Rectal smooth muscle tissue (tissue), 1 donor: ENCODE results near the gene CHD2.

Experiments used
- H3K27ac ChIP-seq: one replicate; pipeline ENCODE4 v1.7.0; 2013; ENCODE audit warnings: low read depth, low read length, inconsistent platforms
- H3K27me3 ChIP-seq: one replicate; pipeline ENCODE4 v1.7.0; 2013; ENCODE audit warnings: low read length; ENCODE audit not compliant: control insufficient read depth, insufficient read depth
- H3K36me3 ChIP-seq: one replicate; pipeline ENCODE4 v1.7.0; 2013; ENCODE audit warnings: low read length; ENCODE audit not compliant: control insufficient read depth, insufficient read depth
- H3K4me1 ChIP-seq: one replicate; pipeline ENCODE4 v1.7.0; 2013; ENCODE audit warnings: low read length; ENCODE audit not compliant: control insufficient read depth, insufficient read depth
- H3K4me3 ChIP-seq: one replicate; pipeline ENCODE4 v1.7.0; 2013; ENCODE audit warnings: low read length
- H3K9ac ChIP-seq: one replicate; pipeline ENCODE4 v1.7.0; 2013; ENCODE audit warnings: low read length

Gene CHD2

DNA sequence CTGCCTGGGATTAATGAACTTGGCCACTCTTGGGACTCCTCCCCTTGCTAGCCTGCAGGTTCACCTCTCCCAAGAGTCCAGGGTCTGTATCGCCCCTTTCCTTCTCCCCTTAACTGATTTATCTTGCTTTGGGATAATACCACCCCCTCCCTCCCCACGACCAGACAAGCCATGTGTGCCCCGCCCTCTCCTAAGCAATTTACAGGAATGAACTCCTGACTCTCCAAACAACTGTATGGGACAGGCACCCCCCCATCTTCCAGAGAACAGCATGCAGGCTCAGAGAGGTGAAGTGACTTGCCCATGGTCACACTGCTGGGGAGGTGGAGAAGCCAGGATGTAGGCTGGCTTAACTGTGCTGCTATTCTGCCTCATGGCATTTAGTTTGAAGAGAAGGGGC, 142.1 kb downstream of the CHD2 start:
- no peaks in the 10 kb centered on the region for H3K27me3 ChIP-seq
- peaks cover 14% of the 10 kb centered on the region for H3K4me1 ChIP-seq
- H3K9ac ChIP-seq, result no peak overlapping the region
- H3K36me3 ChIP-seq, result peaks cover 16% of the 10 kb centered on the region
- no peak overlapping the region for H3K27ac ChIP-seq
- no peak overlapping the region for H3K4me3 ChIP-seq

DNA sequence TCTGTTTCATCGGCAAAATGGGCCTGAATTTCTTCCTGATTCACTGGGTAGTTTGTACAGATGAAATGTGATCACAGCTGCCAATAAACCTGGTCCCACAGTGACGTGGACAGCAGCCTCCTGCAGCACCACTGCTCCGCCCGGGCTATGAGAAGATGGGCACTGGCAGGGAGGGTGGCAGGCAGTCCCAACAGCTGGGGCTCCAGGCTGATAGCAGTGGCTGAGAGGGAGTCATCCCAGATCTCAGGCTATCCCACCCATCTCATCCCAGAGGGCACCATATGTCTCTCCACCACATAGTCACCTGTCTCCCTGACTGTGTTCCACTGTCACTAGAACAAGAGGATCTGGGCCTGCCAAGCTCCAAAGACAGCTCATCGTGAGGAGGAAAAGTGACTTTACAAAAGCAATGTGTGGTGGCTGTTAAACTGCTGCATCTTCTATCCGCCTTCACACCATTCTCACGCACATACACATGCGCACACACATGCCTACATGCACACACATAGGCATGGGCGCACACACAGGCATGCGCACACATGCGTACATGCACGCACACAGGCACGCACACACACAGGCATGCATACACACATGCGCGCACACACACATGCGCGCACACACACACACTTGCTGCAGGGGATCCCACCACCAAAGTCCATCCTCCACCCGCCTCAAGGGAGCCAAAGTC, 142.7 kb downstream of the CHD2 start:
- H3K4me1 ChIP-seq, result peaks cover 9% of the 10 kb centered on the region
- no peak overlapping the region for H3K9ac ChIP-seq
- peaks cover 18% of the 10 kb centered on the region for H3K36me3 ChIP-seq
- H3K27ac ChIP-seq, result peak overlapping the region; percentile 6
- no peaks in the 10 kb centered on the region for H3K27me3 ChIP-seq
- H3K4me3 ChIP-seq, result no peak overlapping the region

DNA sequence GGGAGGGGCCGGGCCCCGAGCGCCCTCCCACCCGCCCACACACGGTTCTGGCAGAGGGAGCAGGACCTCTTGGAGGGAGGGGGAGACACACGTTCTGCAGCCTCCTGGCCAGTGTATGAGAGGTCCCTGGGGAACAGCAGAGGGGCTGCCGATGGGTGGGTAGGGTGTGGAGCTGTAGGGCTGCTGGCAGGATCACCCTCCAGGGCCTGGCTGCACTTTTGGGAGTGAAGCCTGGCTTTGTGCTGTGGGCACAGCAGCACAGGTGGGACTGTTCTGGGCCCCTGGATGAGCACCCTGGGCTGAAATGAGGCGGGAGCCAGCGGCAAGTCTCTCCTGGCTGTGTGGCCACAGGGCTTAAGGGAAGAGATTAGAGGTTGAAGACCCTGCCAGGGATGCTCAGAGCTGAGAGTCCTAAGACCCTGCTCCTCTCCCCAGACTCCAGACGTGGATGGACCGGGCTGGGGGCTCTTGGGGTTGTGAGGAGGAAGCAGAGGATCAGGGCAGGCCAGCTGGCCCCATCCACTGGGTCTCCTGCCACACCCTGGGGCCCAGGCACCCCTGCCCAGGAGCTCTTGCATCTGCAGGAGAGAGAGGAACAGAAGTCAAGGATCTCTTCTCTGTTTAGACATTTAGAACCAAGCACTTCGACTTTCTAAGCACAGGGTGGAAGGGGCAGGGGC, 143.6 kb downstream of the CHD2 start:
- Histone ChIP-seq H3K4me1 (peaks cover 10% of the 10 kb centered on the region), H3K27me3 (no peaks in the 10 kb centered on the region), H3K36me3 (peaks cover 18% of the 10 kb centered on the region)

DNA sequence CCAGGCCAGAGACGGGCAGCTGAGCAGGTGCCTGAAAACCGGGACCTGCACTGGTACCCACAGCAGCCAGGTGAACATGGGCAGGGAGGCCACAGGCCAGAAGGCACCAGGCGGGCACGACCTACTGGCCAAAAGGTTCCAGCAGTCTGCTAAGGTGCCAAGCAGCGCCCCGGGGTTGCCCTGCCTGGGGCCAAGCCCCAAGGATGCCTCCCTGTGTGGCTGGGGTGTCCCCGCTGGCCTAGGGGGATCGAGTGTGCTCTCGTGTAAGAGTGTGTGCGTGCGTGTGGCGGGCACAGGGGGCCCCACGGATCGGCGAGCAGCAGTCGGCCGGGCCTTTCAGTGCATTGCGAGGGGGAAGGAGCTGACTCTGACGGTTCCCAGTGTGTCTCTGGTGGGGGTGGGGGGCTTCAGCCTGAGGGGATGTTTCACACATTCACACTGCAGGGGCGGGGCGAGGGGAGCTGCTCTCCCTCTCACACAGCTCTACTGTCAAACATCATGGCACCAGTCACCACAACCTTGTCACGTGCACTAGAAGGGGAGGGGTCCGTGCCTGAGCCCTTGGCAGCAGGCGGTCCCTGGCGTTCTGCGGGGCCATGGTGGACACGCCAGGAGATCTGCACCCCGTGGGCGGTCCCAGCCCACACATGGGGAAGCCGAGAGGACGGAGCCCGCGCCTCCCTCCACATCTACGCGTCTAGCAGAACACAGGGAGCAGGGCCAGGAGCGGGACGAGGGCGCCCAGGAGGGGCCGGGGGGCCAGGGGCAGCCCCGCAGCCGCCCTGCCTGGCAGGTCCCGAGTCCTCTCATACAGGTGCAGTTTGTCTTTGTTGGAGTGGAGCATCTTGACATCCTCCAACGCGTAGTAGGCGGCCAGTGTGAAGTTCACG, 144.4 kb downstream of the CHD2 start:
- peak overlapping the region; percentile 42 for H3K27ac ChIP-seq
- peaks cover 18% of the 10 kb centered on the region for H3K36me3 ChIP-seq
- H3K27me3 ChIP-seq, result no peaks in the 10 kb centered on the region
- no peak overlapping the region for H3K9ac ChIP-seq
- peaks cover 14% of the 10 kb centered on the region for H3K4me1 ChIP-seq
- H3K4me3 ChIP-seq, result no peak overlapping the region

More for the DNA sequence above, 143.6 kb downstream of the CHD2 start:
- Histone ChIP-seq H3K27ac (peak overlapping the region; percentile 2), H3K9ac (no peak overlapping the region), H3K4me3 (no peak overlapping the region)

DNA sequence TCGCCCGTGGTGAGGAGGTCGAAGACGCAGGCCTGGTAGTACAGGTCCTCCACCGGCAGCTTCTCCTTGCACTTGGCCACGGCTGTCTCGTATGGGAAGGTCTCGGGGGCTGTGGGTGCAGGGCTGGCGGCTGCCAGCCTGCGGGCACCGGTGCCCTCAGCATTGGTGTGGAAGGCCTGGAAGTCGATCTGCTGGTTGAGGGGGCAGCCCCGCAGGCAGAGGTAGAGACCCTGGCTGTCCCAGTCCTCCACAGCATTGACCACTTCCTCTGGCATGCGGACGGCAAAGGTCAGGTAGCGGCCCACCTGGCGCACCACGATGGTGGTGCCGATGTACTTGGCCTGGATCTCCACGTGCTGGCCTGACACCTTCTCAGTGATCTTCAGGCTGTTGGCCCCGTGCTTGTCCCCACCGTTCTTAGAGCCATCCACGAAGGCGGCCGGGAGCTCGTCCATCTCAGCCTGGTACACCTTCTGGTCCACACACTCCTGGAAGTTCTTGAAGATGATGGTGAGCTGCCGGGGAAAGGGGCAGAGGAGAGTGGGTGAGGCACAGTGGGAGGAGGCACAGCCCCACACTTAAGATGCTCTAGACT, 145.2 kb downstream of the CHD2 start:
- H3K4me1 ChIP-seq, result peaks cover 19% of the 10 kb centered on the region
- peaks cover 24% of the 10 kb centered on the region for H3K36me3 ChIP-seq
- H3K9ac ChIP-seq, result no peak overlapping the region
- H3K27me3 ChIP-seq, result no peaks in the 10 kb centered on the region
- H3K4me3 ChIP-seq, result no peak overlapping the region
- peak overlapping the region; percentile 42 for H3K27ac ChIP-seq

DNA sequence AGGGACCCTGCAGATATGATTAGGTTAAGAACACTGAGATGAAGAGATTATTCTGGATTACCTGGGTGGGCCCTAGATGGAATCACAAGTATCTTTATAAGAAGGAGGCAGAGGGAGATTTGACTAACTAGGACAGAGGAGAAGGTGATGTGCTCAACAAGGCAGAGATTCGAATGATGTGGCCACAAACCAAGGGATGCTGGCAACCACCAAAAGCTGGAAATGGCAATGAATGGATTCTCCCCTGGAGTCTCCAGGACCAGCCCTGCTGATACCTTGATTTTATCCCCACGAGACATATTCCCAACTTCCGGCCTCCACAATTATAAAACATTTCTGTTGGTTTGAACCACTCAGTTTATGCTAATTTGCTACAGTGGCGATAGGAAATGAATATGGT, 146.0 kb downstream of the CHD2 start:
- Histone ChIP-seq H3K4me1 (peaks cover 22% of the 10 kb centered on the region), H3K27ac (no peak overlapping the region), H3K27me3 (no peaks in the 10 kb centered on the region), H3K9ac (no peak overlapping the region), H3K4me3 (no peak overlapping the region), H3K36me3 (peaks cover 26% of the 10 kb centered on the region)

DNA sequence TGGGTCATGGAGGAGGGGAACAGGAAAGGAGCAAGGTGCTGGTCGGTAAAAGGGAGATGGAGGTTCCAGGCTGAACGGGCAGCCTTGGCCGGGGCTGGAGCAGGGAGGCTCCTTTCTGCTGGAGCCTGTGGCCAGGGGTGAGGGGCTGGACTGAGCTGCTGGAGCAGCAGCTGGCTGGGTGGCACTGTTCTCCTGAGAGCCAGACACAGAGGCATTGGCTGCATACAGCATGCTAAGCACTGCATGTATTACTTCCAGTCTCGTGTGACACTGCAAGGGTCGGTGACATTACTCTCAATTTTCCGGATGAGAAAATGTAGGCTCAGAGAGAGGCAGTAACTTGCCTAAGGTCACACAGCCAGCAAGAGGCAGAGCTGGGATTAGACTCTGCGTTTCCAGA, 146.6 kb downstream of the CHD2 start:
- peaks cover 32% of the 10 kb centered on the region for H3K36me3 ChIP-seq
- no peak overlapping the region for H3K27ac ChIP-seq
- no peaks in the 10 kb centered on the region for H3K27me3 ChIP-seq
- peaks cover 22% of the 10 kb centered on the region for H3K4me1 ChIP-seq
- no peak overlapping the region for H3K4me3 ChIP-seq
- H3K9ac ChIP-seq, result no peak overlapping the region

DNA sequence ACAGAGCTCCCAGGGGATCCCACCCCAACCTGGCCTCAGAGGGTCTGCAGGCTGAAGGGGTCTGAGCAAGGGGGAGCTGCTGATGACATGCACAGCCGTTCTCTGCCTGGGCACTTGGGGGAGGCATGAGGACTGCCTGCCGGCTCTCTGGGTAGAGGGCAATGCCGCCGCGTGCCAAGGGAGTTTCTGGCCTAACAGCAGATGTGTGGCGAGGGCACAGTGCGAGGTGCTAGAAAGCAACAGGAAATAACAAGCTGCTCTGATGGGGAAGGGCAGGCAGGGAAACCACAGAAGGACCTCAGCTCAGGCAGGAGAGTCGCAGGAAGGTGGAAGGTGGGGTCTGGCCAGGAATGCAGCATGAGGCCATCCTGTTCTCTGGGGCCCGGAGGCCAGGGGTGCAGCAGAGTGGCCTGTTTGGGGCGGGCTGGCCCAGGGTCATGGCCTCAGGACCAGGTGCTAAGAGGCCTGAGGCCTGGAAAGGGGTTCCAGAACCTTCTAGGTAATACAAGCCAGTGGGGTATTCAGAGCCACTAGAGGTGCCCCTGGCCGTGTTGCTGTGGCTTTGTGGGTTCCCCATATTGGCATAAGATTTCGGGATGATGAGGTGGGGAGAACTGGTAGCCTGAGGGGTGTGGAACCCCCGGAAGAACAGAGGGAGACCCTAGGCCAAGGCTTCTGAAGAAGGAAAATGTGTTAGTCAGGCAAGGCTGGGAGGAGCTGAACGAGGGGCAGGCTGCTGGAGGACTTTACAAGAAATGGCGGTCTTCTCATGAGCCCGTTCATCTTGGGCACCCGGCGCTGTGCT, 147.7 kb downstream of the CHD2 start:
- Histone ChIP-seq H3K27me3 (no peaks in the 10 kb centered on the region), H3K27ac (no peak overlapping the region), H3K4me3 (no peak overlapping the region), H3K9ac (no peak overlapping the region), H3K4me1 (peaks cover 22% of the 10 kb centered on the region), H3K36me3 (peaks cover 32% of the 10 kb centered on the region)

DNA sequence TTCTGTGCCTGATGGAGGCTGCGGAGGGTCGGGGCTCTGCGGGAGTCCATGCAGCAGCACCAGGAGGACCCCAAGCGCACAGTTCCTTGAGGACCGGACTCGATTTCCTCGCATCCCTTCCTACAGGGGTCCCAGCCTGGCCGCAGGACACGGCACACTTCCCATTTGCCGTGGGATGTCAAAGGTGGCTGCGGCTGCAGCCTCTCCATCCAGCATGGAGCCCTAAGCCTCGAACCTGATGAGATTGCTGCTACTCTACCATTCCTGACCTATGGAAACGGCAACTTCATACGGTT, 148.2 kb downstream of the CHD2 start:
- no peak overlapping the region for H3K4me3 ChIP-seq
- H3K36me3 ChIP-seq, result peaks cover 32% of the 10 kb centered on the region

DNA sequence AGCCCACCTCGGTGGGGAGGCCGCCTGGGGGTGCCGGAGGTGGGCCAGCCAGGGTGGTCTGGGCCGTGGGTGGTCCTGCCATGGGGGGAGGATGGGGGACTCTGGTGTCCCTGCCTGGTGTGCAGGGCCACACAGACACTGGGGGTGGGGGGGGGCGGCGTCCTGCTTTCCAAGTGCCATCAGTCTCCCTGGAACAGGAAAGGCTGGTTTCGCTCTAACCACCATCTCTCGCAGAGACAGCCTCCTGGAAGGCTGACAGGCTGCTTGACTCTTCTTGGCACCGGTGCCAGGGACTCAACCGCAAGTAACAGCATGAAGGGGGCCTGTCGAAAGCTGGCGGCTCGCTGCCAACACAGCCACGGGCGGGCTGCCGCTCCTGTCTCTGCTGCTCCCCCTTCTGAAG, 148.6 kb downstream of the CHD2 start:
- no peak overlapping the region for H3K9ac ChIP-seq
- H3K36me3 ChIP-seq, result peaks cover 32% of the 10 kb centered on the region
- H3K4me1 ChIP-seq, result peaks cover 22% of the 10 kb centered on the region
- H3K27me3 ChIP-seq, result no peaks in the 10 kb centered on the region
- H3K4me3 ChIP-seq, result peak overlapping the region; percentile 4
- H3K27ac ChIP-seq, result peak overlapping the region; percentile 52

More for the DNA sequence above, 148.2 kb downstream of the CHD2 start:
- Histone ChIP-seq H3K4me1 (peaks cover 22% of the 10 kb centered on the region), H3K9ac (no peak overlapping the region), H3K27me3 (no peaks in the 10 kb centered on the region), H3K27ac (peak overlapping the region; percentile 52)

DNA sequence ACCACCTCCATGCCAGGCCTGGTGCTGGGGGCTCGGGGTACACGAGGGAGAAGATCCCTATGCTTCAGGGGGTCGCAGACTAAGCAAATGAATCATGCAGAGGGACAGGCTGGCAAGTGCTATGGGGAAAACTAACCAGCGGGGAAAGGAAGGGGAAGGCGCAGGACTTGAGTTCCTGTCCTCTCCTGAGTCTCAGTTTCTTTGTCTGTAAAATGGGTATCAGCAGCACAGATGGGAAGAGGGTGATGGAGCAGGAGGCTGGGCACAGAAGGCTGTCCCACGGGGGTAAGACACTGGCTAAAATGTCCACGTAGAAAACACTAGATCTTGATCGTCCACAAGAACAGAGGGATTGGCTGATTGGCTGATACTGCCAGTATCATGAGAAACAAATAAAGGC, 149.1 kb downstream of the CHD2 start:
- peaks cover 22% of the 10 kb centered on the region for H3K4me1 ChIP-seq
- H3K36me3 ChIP-seq, result peaks cover 32% of the 10 kb centered on the region

More for the DNA sequence above, 149.1 kb downstream of the CHD2 start:
- Histone ChIP-seq H3K4me3 (no peak overlapping the region), H3K27me3 (no peaks in the 10 kb centered on the region), H3K27ac (peak overlapping the region; percentile 52), H3K9ac (no peak overlapping the region)
